SK-N-SH (cell line): ENCODE results near the gene DONSON. TPM values are rescaled to one million over a fixed set of nuclear protein-coding genes. Genes with fewer than 3 reads are reported as not detected.

ENCODE experiments used
- CTCF ChIA-PET: fragments of 300-600, 350-600 bp; formaldehyde crosslinking; extraction: SDS; loops from one replicate; lab custom pipeline; 2021; lab: Yijun Ruan, JAX
- POLR2A ChIA-PET: fragments of 350-600 bp; sonication (Branson Sonifier 250); formaldehyde crosslinking; extraction: SDS; loops from one replicate; lab custom pipeline; 2020; ENCODE audit warnings: antibody characterized with exemption, inconsistent platforms; lab: Yijun Ruan, JAX
- DNase-seq: peaks from one replicate; pipeline ENCODE4 v3.0.0; 2012
- H2AFZ ChIP-seq: fragments of 200-600 bp; sonication (generic); 2 replicates; pipeline ENCODE4 v1.8.1; 2016; ENCODE audit warnings: antibody characterized with exemption, mild to moderate bottlenecking, low read depth
- H3F3A ChIP-seq: fragments of 200-600 bp; sonication (generic); replicated peaks from 2 replicates; pipeline ENCODE3; 2016; ENCODE audit warnings: antibody characterized with exemption, mild to moderate bottlenecking; ENCODE audit not compliant: insufficient read depth
- H3K27ac ChIP-seq, 2 experiments: fragments of 200-500 bp in 1 of 2; fragments of 200-600 bp in 1 of 2; sonication (Bioruptor generic) in 1 of 2; sonication (generic), shearing (Covaris generic) in 1 of 2; 2 replicates each; pipeline versions ENCODE4 v1.5.1 to v1.6.1; 2014 to 2016; ENCODE audit warnings: low read depth in 2 of 2, inconsistent platforms in 1 of 2, low read length in 1 of 2, mild to moderate bottlenecking in 1 of 2, mixed read lengths in 1 of 2
- H3K27me3 ChIP-seq: fragments of 200-600 bp; sonication (generic), shearing (Covaris generic); 2 replicates; pipeline ENCODE4 v1.6.1; 2016; ENCODE audit warnings: mixed run types; ENCODE audit not compliant: insufficient read depth
- H3K36me3 ChIP-seq, 2 experiments: fragments of 200-500 bp in 1 of 2; fragments of 200-600 bp in 1 of 2; sonication (Bioruptor generic) in 1 of 2; sonication (generic) in 1 of 2; replicated peaks in 1 of 2; 2 replicates each; pipeline versions ENCODE3 to v1.5.1; 2014 to 2016; ENCODE audit warnings: low read length in 1 of 2, mild to moderate bottlenecking in 1 of 2; ENCODE audit not compliant: insufficient read depth in 2 of 2, control insufficient read depth in 1 of 2
- H3K4me1 ChIP-seq, 2 experiments: fragments of 200-500 bp in 1 of 2; fragments of 200-600 bp in 1 of 2; sonication (Bioruptor generic) in 1 of 2; sonication (generic), shearing (Covaris generic) in 1 of 2; 2 replicates each; pipeline versions ENCODE4 v1.5.1 to v1.6.1; 2014 to 2016; ENCODE audit warnings: low read depth in 1 of 2, low read length in 1 of 2, mixed run types in 1 of 2; ENCODE audit not compliant: insufficient read depth in 2 of 2, control insufficient read depth in 1 of 2
- H3K4me2 ChIP-seq: fragments of 200-600 bp; sonication (generic), shearing (Covaris generic); 2 replicates; pipeline ENCODE4 v1.6.1; 2017; ENCODE audit warnings: mixed run types
- H3K4me3 ChIP-seq, 2 experiments: fragments of 200-500 bp in 1 of 2; fragments of 200-600 bp in 1 of 2; sonication (Bioruptor generic) in 1 of 2; sonication (generic), shearing (Covaris generic) in 1 of 2; 2 replicates each; pipeline versions ENCODE4 v1.5.1 to v1.8.1; 2014 to 2016; ENCODE audit warnings: low read depth in 2 of 2, inconsistent platforms in 1 of 2, low read length in 1 of 2, mild to moderate bottlenecking in 1 of 2, mixed read lengths in 1 of 2, moderate library complexity in 1 of 2
- H3K79me2 ChIP-seq: fragments of 200-600 bp; sonication (generic); 2 replicates; pipeline ENCODE4 v1.8.1; 2017; ENCODE audit warnings: mild to moderate bottlenecking; ENCODE audit not compliant: insufficient read depth
- H3K9ac ChIP-seq: fragments of 200-600 bp; sonication (generic); 2 replicates; pipeline ENCODE4 v1.6.1; 2017; ENCODE audit warnings: mixed run types
- H3K9me2 ChIP-seq: fragments of 200-600 bp; sonication (generic); 2 replicates; pipeline ENCODE4 v1.6.1; 2017; ENCODE audit warnings: mixed run types
- H3K9me3 ChIP-seq: fragments of 200-600 bp; sonication (generic); 2 replicates; pipeline ENCODE4 v1.6.1; 2017; ENCODE audit warnings: mixed run types, mild to moderate bottlenecking, moderate library complexity
- H4K20me1 ChIP-seq: fragments of 200-600 bp; sonication (generic); 2 replicates; pipeline ENCODE4 v1.6.1; 2017; ENCODE audit warnings: mild to moderate bottlenecking, mixed run types; ENCODE audit not compliant: insufficient read depth
- CHD2 ChIP-seq: fragments of 150-350 bp; IDR thresholded peaks from 2 replicates; pipeline ENCODE4 v1.6.1; 2018; ENCODE audit warnings: low read length; ENCODE audit not compliant: partially characterized antibody
- ELF1 ChIP-seq: IDR thresholded peaks from 2 replicates; pipeline ENCODE4 v1.4.0; 2012
- EP300 ChIP-seq, 2 experiments: IDR thresholded peaks; 2 replicates each; pipeline versions ENCODE4 v1.4.0 to v1.6.1; 2012; ENCODE audit warnings: borderline replicate concordance in 1 of 2, low read depth in 1 of 2, low read length in 1 of 2
- EZH2phosphoT487 ChIP-seq: fragments of 200-600 bp; sonication (generic); IDR thresholded peaks from 2 replicates; pipeline ENCODE4 v1.6.1; 2017; ENCODE audit warnings: low read depth, mixed run types, mild to moderate bottlenecking, antibody characterized with exemption, moderate library complexity, borderline replicate concordance
- FOXJ3 ChIP-seq: sonication (generic); formaldehyde crosslinking; IDR thresholded peaks from 2 replicates; pipeline ENCODE4 v1.5.1; 2020; ENCODE audit warnings: mild to moderate bottlenecking, missing genetic modification reagents
- FOXM1 ChIP-seq: IDR thresholded peaks from 2 replicates; pipeline ENCODE4 v1.4.0; 2012; ENCODE audit warnings: low read depth, mild to moderate bottlenecking
- GABPA ChIP-seq: IDR thresholded peaks from 2 replicates; pipeline ENCODE4 v1.4.0; 2012; ENCODE audit warnings: low read depth, mild to moderate bottlenecking
- GATA2 ChIP-seq: sonication (generic); formaldehyde crosslinking; IDR thresholded peaks from 2 replicates; pipeline ENCODE4 v1.5.0; 2020; ENCODE audit warnings: mild to moderate bottlenecking, missing genetic modification reagents
- IRF3 ChIP-seq: fragments of 150-350 bp; IDR thresholded peaks from 2 replicates; pipeline ENCODE4 v1.6.1; 2016; ENCODE audit warnings: mild to moderate bottlenecking, low read depth, low read length
- JUND ChIP-seq: IDR thresholded peaks from 2 replicates; pipeline ENCODE4 v1.4.0; 2012
- MAX ChIP-seq: IDR thresholded peaks from 2 replicates; pipeline ENCODE4 v1.4.0; 2012; ENCODE audit warnings: low read depth
- MEF2A ChIP-seq: IDR thresholded peaks from 2 replicates; pipeline ENCODE4 v1.4.0; 2012; ENCODE audit warnings: low read depth, borderline replicate concordance
- MXI1 ChIP-seq: IDR thresholded peaks from 2 replicates; pipeline ENCODE4 v1.6.1; 2012; ENCODE audit warnings: mild to moderate bottlenecking, low read depth, low read length, improper control_type of control experiment
- NRF1 ChIP-seq: IDR thresholded peaks from 2 replicates; pipeline ENCODE4 v1.6.1; 2012; ENCODE audit warnings: low read depth, mild to moderate bottlenecking, low read length
- RAD21 ChIP-seq: IDR thresholded peaks from 2 replicates; pipeline ENCODE4 v1.6.1; 2012; ENCODE audit warnings: mild to moderate bottlenecking, low read length
- RCOR1 ChIP-seq: fragments of 150-350 bp; IDR thresholded peaks from 2 replicates; pipeline ENCODE4 v1.6.1; 2017; ENCODE audit warnings: antibody characterized with exemption, low read length
- RFX5 ChIP-seq: IDR thresholded peaks from 2 replicates; pipeline ENCODE4 v1.6.1; 2012; ENCODE audit warnings: mild to moderate bottlenecking, improper control_type of control experiment, low read length
- RXRA ChIP-seq: IDR thresholded peaks from 2 replicates; pipeline ENCODE4 v1.4.0; 2012; ENCODE audit warnings: low read depth, mild to moderate bottlenecking, borderline replicate concordance
- SIN3A ChIP-seq: IDR thresholded peaks from 2 replicates; pipeline ENCODE4 v1.6.1; 2012; ENCODE audit warnings: low read depth, mild to moderate bottlenecking, low read length, moderate library complexity, borderline replicate concordance
- SMC3 ChIP-seq: IDR thresholded peaks from 2 replicates; pipeline ENCODE4 v1.6.1; 2012; ENCODE audit warnings: low read depth, low read length, improper control_type of control experiment
- TAF1 ChIP-seq: IDR thresholded peaks from 2 replicates; pipeline ENCODE4 v1.6.1; 2012; ENCODE audit warnings: low read depth, mild to moderate bottlenecking, low read length, moderate library complexity, borderline replicate concordance
- TCF12 ChIP-seq: IDR thresholded peaks from 2 replicates; pipeline ENCODE4 v1.4.0; 2012
- TEAD4 ChIP-seq: IDR thresholded peaks from 2 replicates; pipeline ENCODE4 v1.4.0; 2012; ENCODE audit warnings: mild to moderate bottlenecking, borderline replicate concordance; ENCODE audit not compliant: insufficient read depth
- YY1 ChIP-seq: IDR thresholded peaks from 2 replicates; pipeline ENCODE4 v1.4.0; 2012; ENCODE audit warnings: low read depth, mild to moderate bottlenecking
- ZBTB33 ChIP-seq: IDR thresholded peaks from 2 replicates; pipeline ENCODE4 v1.4.0; 2012; ENCODE audit warnings: low read depth, borderline replicate concordance
- WGBS: methylation state at CpG from one replicate; pipeline ENCODE4 v1.1.6; 2017; ENCODE audit warnings: low lambda C conversion rate; 5-methylcytosine and 5-hydroxymethylcytosine counted together
- polyA plus RNA-seq, 3 experiments: library from polyadenylated mRNA; depleted of rRNA; stranded (reverse); fragments of >200 nt; gene quantifications; 2 replicates each; pipeline ENCODE4 v1.2.3, GENCODE V29; 2012

Gene DONSON
- polyA plus RNA-seq, 1 of the 3 experiments (the other 2 are of a cell fraction) = 17.3 TPM

GRCh38 chr21:33542640-33543504, 45.6 kb downstream of the DONSON start, which contains the start of gene SON (continued):
- TF ChIP-seq TAF1 = peak; percentile 78
- peak; percentile 11; the same call in 1 of the 2 replicates for TF ChIP-seq GABPA
- no peak for TF ChIP-seq GATA2
- no peak; a peak in 1 of 4 replicates for TF ChIP-seq EP300 (IDR thresholded peaks at IDR 0.05; ENCODE audit: borderline replicate concordance in 1 of 2, low read depth in 1 of 2, low read length in 1 of 2)
- TF ChIP-seq ZBTB33 = no peak
- no peak; the same call in 1 of the 2 replicates for TF ChIP-seq NRF1
- TF ChIP-seq EZH2phosphoT487 = no peak
- TF ChIP-seq MAX = peak; percentile 57; the same call in 1 of the 2 replicates
- no peak for TF ChIP-seq SMC3
- no peak for TF ChIP-seq RCOR1

GRCh38 chr21:33541756-33542639, 46.5 kb downstream of the DONSON start, which contains the start of gene GART:
GART (minus strand) TSS chr21:33542117; CDS start chr21:33539315, 2,802 bp downstream.
- CTCF ChIA-PET = interaction anchor here (0.5 to 1.7 kb wide), 2 partner anchors 36 to 64 kb away, joined by 3 to 6 read pairs; no protein-coding TSS in a partner anchor
- Histone ChIP-seq H3F3A (peaks cover 39% of the 10 kb centered on the region), H3K9me3 (no peaks in the 10 kb centered on the region), H3K4me1 (peaks cover 8 to 10% of the 10 kb centered on the region in 2 experiments; a peak in 3 of 4 replicates), H2AFZ (peak within 1 kb of the TSS; percentile 80), H3K27me3 (no peaks in the 10 kb centered on the region), H3K36me3 (peaks cover 21 to 31% of the 10 kb centered on the region in 2 experiments), H3K4me3 (peak within 1 kb of the TSS; percentile 78), H4K20me1 (peaks cover 37% of the 10 kb centered on the region), H3K27ac (peak within 1 kb of the TSS; percentile 99), H3K9ac (peak within 1 kb of the TSS; percentile 97), H3K4me2 (peak within 1 kb of the TSS; percentile 98), H3K9me2 (no peaks in the 10 kb centered on the region), H3K79me2 (peaks cover 87% of the 10 kb centered on the region)
- DNase-seq = peak; percentile 88
- 1% methylated on average over 27 of the region's 56 CpGs for WGBS
- POLR2A ChIA-PET = interaction anchor here (2.0 kb wide), 1 partner anchor 9 kb away, joined by 5 read pairs; no protein-coding TSS in a partner anchor
- TF ChIP-seq GATA2 = no peak
- no peak for TF ChIP-seq YY1
- TF ChIP-seq IRF3 = no peak
- no peak for TF ChIP-seq FOXJ3 (CRISPR knock-in tag)
- TF ChIP-seq SIN3A = peak; percentile 67; the same call in 1 of the 2 replicates
- no peak for TF ChIP-seq RCOR1
- TF ChIP-seq FOXM1 = no peak
- peak; percentile 72; the same call in 1 of the 2 replicates for TF ChIP-seq TAF1
- TF ChIP-seq CHD2 = peak; percentile 41
- TF ChIP-seq EP300 (IDR thresholded peaks at IDR 0.05; ENCODE audit: borderline replicate concordance in 1 of 2, low read depth in 1 of 2, low read length in 1 of 2) = 0 out of 4 replicates have a peak, but pooled peaks of 1 of the 2 experiments have one; percentile 3
- no peak for TF ChIP-seq TCF12
- TF ChIP-seq GABPA = peak; percentile 72
- TF ChIP-seq SMC3 = no peak
- TF ChIP-seq RAD21 = no peak
- TF ChIP-seq ELF1 = no peak
- no peak for TF ChIP-seq TEAD4
- no peak for TF ChIP-seq JUND
- no peak for TF ChIP-seq RXRA
- no peak; the same call in 1 of the 2 replicates for TF ChIP-seq RFX5
- TF ChIP-seq MXI1 = peak; percentile 83
- no peak for TF ChIP-seq MEF2A
- TF ChIP-seq EZH2phosphoT487 = no peak
- TF ChIP-seq MAX = peak; percentile 91
